Heart right ventricle (tissue), 16 donors: ENCODE measurements around the gene NKAIN1. TPM values are rescaled to one million over a fixed set of nuclear protein-coding genes. Genes with fewer than 3 reads are reported as not detected.

ENCODE experiments used
- ATAC-seq, 8 donors: fragments of 200-7000 bp; cut with Tn5 transposase; one replicate each; pipeline ENCODE4 v1.9.1; 2020; ENCODE audit warnings: mild to moderate bottlenecking in 8 of 8, moderate library complexity in 8 of 8, moderate number of reproducible peaks in 1 of 8
- DNase-seq, 2 donors: peaks; one replicate each; pipeline ENCODE4 v3.0.0-alpha.2; 2020
- H3K27ac ChIP-seq, 10 donors: fragments of 200-600 bp; sonication (generic) in 2 of 10; one replicate each; pipeline versions ENCODE4 v1.5.0 to v1.8.0; 2020 to 2022; ENCODE audit warnings: mild to moderate bottlenecking in 3 of 10
- H3K27me3 ChIP-seq, 7 donors: fragments of 200-600 bp; one replicate each; pipeline ENCODE4 v1.8.0; 2021 to 2022; ENCODE audit warnings: mild to moderate bottlenecking in 2 of 7
- H3K36me3 ChIP-seq, 9 donors: fragments of 200-600 bp; sonication (generic) in 1 of 9; one replicate each; pipeline versions ENCODE4 v1.5.0 to v1.8.0; 2020 to 2022; ENCODE audit warnings: mild to moderate bottlenecking in 2 of 9
- H3K4me1 ChIP-seq, 9 donors: fragments of 200-600 bp; sonication (generic) in 1 of 9; one replicate each; pipeline versions ENCODE4 v1.5.0 to v1.8.0; 2020 to 2022; ENCODE audit warnings: mild to moderate bottlenecking in 4 of 9
- H3K4me3 ChIP-seq, 10 donors: fragments of 200-600 bp; sonication (generic) in 2 of 10; one replicate each; pipeline versions ENCODE4 v1.5.0 to v1.8.0; 2020 to 2022; ENCODE audit warnings: mild to moderate bottlenecking in 7 of 10, moderate library complexity in 2 of 10
- H3K9me3 ChIP-seq, 11 donors: fragments of 200-600 bp in 10 of 11; sonication (generic) in 2 of 11; one replicate each; pipeline versions ENCODE4 v1.5.0 to v1.8.0; 2013 to 2022; ENCODE audit warnings: mild to moderate bottlenecking in 2 of 11, control low read depth in 1 of 11, moderate library complexity in 1 of 11
- WGBS, 2 donors: extraction: QIAGEN DNeasy Blood & Tissue Kit; methylation state at CpG; one replicate each; pipeline ENCODE4 v1.1.7; 2013; ENCODE audit warnings: inconsistent platforms in 1 of 2; 5-methylcytosine and 5-hydroxymethylcytosine counted together
- intact Hi-C, 10 donors: fragments of 100-400 bp; cut with DNase I; formaldehyde crosslinking; loops; one replicate each; pipeline versions ENCODE4 v1.11.1 to v1.14.2; 2022
- polyA plus RNA-seq, 2 donors: library from polyadenylated mRNA; stranded (reverse); fragments of 200-250 nt; gene quantifications; one replicate each; pipeline ENCODE4 v1.2.3, GENCODE V29; 2013
- total RNA-seq, 10 donors: library from RNA; stranded (reverse); fragmentation: NEBNext Ultra II Directional in 3 of 10; extraction: Animal tissue kit (Norgen Biotek cat#: 25700) in 3 of 10; gene quantifications; one replicate each; pipeline versions ENCODE4 v1.2.1 to v1.2.4, GENCODE V29; 2021 to 2023
- TF ChIP-seq, protein P1 (sequence below), 9 donors: fragments of 200-600 bp; sonication (generic) in 2 of 9; IDR thresholded peaks; one replicate each; pipeline versions ENCODE4 v1.5.0 to v1.8.0; 2021 to 2022; ENCODE audit warnings: antibody characterized with exemption in 9 of 9, mild to moderate bottlenecking in 5 of 9, moderate library complexity in 1 of 9
- donor health status: Arrhythmogenic right ventricular cardiomyopathy.
- donor health status: ischemic (EF 13 %, LVEDD 7.1; RV severe dilation, severe dysfunction).
- donor health status: healthy with polysubstance abuse.
- donor health status: DM: no; HTN: yes; CAD: no.
- donor health status: DM: no; HTN: no; CAD: no.
- donor health status: ischemic (EF 25% LVEDD 6.9; RV normal size, moderate dysfunction).
- donor health status: ischemic (EF 25% LVEDD 5.7; RV mildly dilated, moderate dysfunction).
- donor health status: healthy.
- donor health status: DM: yes; HTN: yes; CAD: no.
- donor health status: Ischemic cardiomyopathy.
- donor health status: ischemic (EF 35%, LVEDD 5.7; RV mildly dilated, moderate dysfunction).
- donor health status: nonischemic (EF 11% LVEDD 7.7; RV severe dilation, severe dysfunction).
- donor health status: DM: yes; HTN: yes; CAD: no.
- donor health status: PGD.
- donor health status: ischemic (EF 29% LVEDD 5.4; RV normal size, mild dysfunction).
- donor health status: nonischemic (EF 23%, LVEDD 6.1; RV moderate dilation, normal function).

Gene NKAIN1
- total and polyA plus RNA-seq, 12 donors, result 0.07 to 0.45 (median 0.21) TPM; not detected in 8

DNA sequence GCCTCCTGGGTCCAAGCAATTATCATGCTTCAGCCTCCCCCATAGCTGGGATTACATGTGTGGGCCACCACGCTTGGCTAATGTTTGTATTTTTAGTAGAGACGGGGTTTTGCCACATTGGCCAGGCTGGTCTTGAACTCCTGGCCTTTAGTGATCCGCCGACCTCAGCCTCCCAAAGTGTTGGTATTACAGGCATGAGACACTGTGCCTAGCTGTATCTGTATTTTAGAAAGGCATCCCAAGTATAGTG lies 69.3 kb downstream of the NKAIN1 start:
- H3K4me1 ChIP-seq, result peaks cover 0 to 13% (median 4%) of the 10 kb centered on the region in 9 donors
- 84 to 90% methylated on average over 4 of the region's 4 CpGs for WGBS, 2 donors
- intact Hi-C loops, result no loop called here
- no peaks in the 10 kb centered on the region for H3K36me3 ChIP-seq
- DNase-seq, result no peak
- TF ChIP-seq, protein P1, sequence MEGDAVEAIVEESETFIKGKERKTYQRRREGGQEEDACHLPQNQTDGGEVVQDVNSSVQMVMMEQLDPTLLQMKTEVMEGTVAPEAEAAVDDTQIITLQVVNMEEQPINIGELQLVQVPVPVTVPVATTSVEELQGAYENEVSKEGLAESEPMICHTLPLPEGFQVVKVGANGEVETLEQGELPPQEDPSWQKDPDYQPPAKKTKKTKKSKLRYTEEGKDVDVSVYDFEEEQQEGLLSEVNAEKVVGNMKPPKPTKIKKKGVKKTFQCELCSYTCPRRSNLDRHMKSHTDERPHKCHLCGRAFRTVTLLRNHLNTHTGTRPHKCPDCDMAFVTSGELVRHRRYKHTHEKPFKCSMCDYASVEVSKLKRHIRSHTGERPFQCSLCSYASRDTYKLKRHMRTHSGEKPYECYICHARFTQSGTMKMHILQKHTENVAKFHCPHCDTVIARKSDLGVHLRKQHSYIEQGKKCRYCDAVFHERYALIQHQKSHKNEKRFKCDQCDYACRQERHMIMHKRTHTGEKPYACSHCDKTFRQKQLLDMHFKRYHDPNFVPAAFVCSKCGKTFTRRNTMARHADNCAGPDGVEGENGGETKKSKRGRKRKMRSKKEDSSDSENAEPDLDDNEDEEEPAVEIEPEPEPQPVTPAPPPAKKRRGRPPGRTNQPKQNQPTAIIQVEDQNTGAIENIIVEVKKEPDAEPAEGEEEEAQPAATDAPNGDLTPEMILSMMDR (IDR thresholded peaks at IDR 0.05), result no peak
- no peaks in the 10 kb centered on the region for H3K9me3 ChIP-seq
- no peaks in the 10 kb centered on the region for H3K27me3 ChIP-seq
- no peak overlapping the region for H3K4me3 ChIP-seq
- ATAC-seq, result no peak
- peak overlapping the region in 9 of 10 donors; percentile 42 to 79 (median 58) for H3K27ac ChIP-seq

DNA sequence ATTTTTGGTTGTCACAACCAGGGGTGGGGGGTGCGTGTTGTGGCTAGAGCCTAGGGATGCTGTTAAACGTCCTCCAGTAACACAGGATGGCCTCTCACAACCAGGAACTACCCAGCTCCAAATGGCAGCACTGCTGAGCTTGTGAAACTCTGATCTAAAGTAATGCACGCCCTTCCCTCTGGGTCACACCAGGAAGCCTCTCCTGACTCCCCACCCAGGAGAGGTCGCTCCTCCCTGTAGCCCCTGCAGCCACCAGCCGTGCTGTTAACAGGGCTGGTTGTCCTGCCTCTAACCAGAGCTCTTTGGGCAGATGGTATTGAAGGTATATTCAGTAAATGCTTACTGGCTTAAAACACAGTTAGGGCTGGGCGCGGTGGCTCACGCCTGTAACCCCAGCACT lies 73.2 kb downstream of the NKAIN1 start:
- ATAC-seq (no peak), DNase-seq (no peak)
- Histone ChIP-seq H3K4me3 (no peak overlapping the region), H3K9me3 (no peaks in the 10 kb centered on the region), H3K27ac (no peak overlapping the region), H3K27me3 (no peaks in the 10 kb centered on the region), H3K4me1 (peaks cover 0 to 20% (median 4%) of the 10 kb centered on the region in 9 donors), H3K36me3 (no peaks in the 10 kb centered on the region)
- WGBS, 2 donors, result 72 to 80% methylated on average over 8 of the region's 8 CpGs
- intact Hi-C loops, result no loop called here
- TF ChIP-seq, protein P1 (IDR thresholded peaks at IDR 0.05), result no peak

DNA sequence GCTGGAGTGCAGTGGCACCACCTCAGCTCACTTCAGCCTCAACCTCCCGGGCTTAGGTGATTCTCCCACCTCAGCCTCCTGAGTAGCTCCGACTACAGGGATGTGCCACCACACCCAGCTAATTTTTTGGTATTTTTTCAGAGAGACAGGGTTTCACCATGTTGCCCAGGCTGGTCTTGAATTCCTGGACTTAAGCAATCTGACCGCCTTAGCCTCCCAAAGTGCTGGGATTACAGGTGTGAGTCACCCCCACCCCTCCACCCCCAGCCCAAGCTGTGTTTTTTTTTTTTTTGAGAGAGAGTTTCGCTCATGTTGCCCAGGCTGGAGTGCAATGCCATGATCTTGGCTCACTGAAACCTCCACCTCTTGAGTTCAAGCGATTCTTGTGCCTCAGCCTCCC lies 75.4 kb downstream of the NKAIN1 start:
- ATAC-seq, result no peak
- WGBS, 2 donors, result 69 to 83% methylated on average over 5 of the region's 5 CpGs
- intact Hi-C loops, result no loop called here
- H3K27me3 ChIP-seq, result no peaks in the 10 kb centered on the region
- no peaks in the 10 kb centered on the region for H3K9me3 ChIP-seq
- DNase-seq, result no peak
- no peak overlapping the region for H3K27ac ChIP-seq
- no peaks in the 10 kb centered on the region for H3K36me3 ChIP-seq
- no peak overlapping the region for H3K4me3 ChIP-seq
- peaks cover 0 to 7% (median 0%) of the 10 kb centered on the region in 9 donors for H3K4me1 ChIP-seq
- TF ChIP-seq, protein P1 (IDR thresholded peaks at IDR 0.05), result no peak

DNA sequence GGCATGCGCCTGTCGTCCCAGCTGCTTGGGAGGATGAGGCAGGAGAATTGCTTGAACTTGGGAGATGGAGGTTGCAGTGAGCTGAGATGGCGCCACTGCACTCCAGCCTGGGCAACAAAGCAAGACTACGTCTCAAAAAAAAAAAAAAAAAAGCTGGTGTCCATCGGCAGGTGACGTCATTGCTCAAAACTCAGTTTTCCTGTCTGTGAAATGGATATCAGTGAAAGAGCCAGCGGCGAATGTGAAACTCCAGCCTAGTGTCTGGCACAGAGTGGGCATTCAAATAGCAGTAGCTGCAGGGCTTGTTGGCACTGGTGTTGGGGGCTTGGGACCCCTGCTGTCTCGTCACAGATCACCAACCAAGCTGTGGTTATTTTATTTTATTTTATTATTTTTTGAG lies 75.8 kb downstream of the NKAIN1 start:
- TF ChIP-seq, protein P1 (IDR thresholded peaks at IDR 0.05), result no peak
- WGBS, 2 donors, result 85 to 86% methylated on average over 9 of the region's 9 CpGs
- DNase-seq (no peak), ATAC-seq (no peak)
- no peaks in the 10 kb centered on the region for H3K27me3 ChIP-seq
- no peaks in the 10 kb centered on the region for H3K9me3 ChIP-seq
- H3K27ac ChIP-seq, result no peak overlapping the region
- H3K4me3 ChIP-seq, result no peak overlapping the region
- H3K4me1 ChIP-seq, result peaks cover 0 to 7% (median 0%) of the 10 kb centered on the region in 9 donors
- intact Hi-C loops, result no loop called here
- H3K36me3 ChIP-seq, result no peaks in the 10 kb centered on the region

DNA sequence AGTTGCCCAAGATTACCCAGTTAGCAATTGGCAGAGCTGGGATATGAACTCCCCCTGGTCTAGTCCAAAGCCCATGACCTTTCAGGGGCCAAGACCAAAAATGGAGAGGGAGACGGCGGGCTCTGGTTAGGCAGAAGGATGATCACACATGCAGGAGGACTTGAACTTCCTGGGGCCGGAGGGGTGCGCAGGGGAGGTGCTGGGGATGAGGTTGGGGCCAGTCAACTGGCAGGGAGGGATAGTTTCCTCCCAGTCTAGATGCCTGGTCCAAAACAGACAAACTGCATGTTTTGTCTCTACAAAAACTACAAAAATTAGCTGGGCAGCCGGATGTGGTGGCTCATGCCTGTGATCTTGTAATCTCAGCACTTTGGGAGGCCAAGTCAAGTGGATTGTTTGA lies 78.1 kb downstream of the NKAIN1 start:
- Histone ChIP-seq H3K4me1 (peaks cover 0 to 7% (median 0%) of the 10 kb centered on the region in 9 donors), H3K27me3 (no peaks in the 10 kb centered on the region), H3K9me3 (no peaks in the 10 kb centered on the region), H3K27ac (no peak overlapping the region), H3K36me3 (no peaks in the 10 kb centered on the region), H3K4me3 (no peak overlapping the region)
- TF ChIP-seq, protein P1 (IDR thresholded peaks at IDR 0.05), result no peak
- intact Hi-C loops, result no loop called here
- DNase-seq, result no peak
- WGBS, 2 donors, result 72 to 83% methylated on average over 5 of the region's 5 CpGs
- no peak for ATAC-seq
